GM21786 (cell line): ENCODE data around the gene CCDC86.

Experiments used
- ATAC-seq: cut with Tn5 transposase; IDR thresholded peaks from one replicate; pipeline ENCODE4 v1.9.1; 2021; ENCODE audit not compliant: unreplicated experiment

Gene CCDC86

DNA sequence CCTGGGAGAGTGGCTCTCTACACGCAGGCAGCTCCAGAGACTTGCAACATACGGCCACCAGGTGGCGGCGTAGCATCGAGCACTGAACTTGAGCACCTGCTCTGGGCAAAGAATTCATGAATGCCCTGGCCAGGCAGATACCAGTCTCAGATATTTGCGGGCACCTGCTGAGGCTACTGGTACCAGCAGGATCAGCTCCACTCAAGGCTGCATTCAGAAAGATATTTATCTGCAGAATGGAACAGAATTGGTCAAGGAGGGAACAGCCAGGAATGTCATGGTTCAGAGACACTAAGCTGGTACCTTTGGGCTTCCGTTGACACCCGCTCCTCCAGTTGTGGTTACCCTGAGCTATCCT, 10.8 kb upstream of the CCDC86 start:
- ATAC-seq = peak; percentile 81

- no peak for ATAC-seq
Measured at GRCh38 chr11:60831501-60832079, 10.3 kb upstream of the CCDC86 start.

DNA sequence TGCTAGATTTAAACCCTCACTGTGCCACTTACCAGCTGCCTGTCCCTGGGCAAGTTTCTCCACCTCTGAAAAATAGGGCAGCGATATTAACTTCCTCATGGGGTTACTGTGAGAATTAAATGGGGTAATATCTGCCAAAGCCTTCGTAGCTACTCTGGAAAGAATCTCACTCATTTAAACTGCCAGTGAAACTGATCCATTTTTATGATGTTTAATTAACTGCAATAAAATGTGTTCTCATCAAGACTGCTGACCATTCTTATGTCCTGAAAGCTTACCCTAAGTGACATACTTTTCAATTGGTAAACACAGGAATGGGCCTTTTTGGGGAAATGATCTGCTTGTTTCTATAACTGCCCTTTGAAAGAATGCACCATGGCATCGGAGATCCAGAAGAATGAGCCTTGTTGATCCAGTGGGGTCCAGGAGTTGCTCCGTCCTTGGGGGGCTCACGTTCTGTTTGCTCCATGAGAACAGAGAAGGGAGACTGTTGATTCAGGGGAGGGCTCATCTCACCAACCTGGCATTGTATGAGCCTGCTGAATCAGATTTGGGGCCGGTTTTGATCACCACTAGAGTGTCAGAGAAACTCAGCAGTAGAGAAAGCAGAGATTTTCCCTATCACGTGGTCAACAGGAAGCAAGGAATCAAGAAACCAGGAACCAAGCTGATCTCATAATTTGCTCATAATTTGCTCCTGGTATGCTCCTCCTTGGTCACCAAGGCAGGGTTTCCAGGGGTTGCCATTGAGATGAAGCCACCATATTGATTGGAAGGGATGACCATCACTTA, 7.0 kb upstream of the CCDC86 start:
- ATAC-seq = no peak

GRCh38 chr11:60835534-60835846, 6.4 kb upstream of the CCDC86 start:
- ATAC-seq = no peak

GRCh38 chr11:60836866-60837515, 4.9 kb upstream of the CCDC86 start:
- ATAC-seq = no peak

DNA sequence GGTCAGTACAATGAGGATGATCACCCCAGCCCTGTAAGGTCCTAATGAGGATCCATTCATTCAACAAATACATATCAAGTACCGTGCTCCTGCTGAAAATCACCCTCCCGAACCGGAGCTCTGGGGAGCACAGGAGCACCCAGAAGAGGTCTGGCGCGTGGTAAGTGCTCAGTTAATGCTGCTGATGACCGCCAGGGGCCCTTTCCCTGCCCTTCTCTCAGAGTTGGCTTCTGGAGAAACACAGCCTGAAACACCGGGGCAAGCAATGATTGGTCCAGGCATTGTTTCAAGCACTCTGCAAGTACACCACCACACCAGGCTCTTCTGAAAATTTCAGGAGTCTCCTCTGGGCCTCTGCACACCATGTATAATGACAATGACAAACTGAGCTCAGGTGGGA, 3.8 kb upstream of the CCDC86 start:
- no peak for ATAC-seq

GRCh38 chr11:60840470-60841430, 1.2 kb upstream of the CCDC86 start:
- no peak for ATAC-seq

- ATAC-seq = no peak
Measured at GRCh38 chr11:60842668-60843600, 1.0 kb downstream of the CCDC86 start.

GRCh38 chr11:60844045-60844869, 2.3 kb downstream of the CCDC86 start:
- ATAC-seq = no peak

GRCh38 chr11:60844870-60845221, 2.9 kb downstream of the CCDC86 start:
- ATAC-seq = no peak

GRCh38 chr11:60845338-60845737, 3.4 kb downstream of the CCDC86 start:
- no peak for ATAC-seq

DNA sequence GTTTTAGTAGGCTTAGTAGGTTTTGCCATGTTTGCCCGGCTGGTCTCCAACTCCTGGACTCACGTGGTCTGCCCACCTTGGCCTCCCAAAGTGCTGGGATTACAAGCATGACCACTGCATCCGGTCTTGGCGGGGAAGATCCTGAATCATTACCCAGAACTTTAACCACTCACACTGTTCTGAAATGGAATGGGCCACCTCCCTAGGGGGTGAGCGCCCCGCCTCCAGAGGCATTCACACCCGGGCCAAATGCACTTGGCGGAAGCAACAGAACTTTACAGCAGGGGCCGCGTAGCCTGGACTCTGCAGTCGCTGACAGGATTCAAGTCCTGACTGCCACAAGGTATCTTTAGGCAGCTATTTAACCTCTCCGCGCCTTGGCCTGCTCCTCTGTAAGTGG, 5.4 kb downstream of the CCDC86 start:
- ATAC-seq = no peak

DNA sequence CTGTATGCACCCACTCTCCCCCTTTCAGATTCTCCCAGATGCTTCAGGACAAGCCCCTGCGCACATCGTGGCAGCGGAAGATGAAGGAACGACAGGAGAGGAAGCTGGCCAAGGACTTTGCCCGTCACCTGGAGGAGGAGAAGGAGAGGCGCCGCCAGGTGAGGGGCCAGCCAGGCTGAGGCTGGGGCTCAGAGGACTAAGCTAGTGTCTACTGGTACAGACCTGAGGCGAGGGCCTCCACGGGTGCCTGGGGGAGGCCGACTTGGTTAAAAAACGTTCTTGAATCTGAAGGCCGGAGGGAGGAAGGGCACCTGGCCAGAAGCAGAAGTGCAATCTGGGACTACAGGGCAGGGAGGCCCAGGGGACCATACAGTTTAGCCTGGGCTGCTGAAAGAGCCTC, 6.0 kb downstream of the CCDC86 start:
- ATAC-seq = no peak

DNA sequence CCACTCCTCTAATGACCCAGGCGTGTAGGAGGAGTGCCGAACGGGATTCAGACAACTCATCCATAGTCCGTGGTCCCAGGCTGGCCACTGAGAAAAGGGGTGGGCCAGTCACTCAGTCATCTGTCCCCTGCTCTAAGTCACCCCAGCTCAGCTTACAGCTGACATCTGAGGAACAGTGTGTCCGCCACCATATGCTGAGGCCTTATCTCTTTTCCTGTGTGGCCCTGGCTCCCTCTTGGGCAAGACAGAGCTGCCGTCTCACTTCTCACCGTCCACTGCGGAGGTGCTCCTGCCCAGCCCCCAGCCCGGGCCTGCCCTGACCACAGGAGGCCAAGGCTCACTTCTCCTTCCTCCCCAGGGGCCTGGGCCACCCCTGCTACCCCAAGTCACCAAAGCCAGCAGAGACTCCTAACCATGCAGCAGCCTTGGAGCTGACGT, 6.8 kb downstream of the CCDC86 start:
- no peak for ATAC-seq

DNA sequence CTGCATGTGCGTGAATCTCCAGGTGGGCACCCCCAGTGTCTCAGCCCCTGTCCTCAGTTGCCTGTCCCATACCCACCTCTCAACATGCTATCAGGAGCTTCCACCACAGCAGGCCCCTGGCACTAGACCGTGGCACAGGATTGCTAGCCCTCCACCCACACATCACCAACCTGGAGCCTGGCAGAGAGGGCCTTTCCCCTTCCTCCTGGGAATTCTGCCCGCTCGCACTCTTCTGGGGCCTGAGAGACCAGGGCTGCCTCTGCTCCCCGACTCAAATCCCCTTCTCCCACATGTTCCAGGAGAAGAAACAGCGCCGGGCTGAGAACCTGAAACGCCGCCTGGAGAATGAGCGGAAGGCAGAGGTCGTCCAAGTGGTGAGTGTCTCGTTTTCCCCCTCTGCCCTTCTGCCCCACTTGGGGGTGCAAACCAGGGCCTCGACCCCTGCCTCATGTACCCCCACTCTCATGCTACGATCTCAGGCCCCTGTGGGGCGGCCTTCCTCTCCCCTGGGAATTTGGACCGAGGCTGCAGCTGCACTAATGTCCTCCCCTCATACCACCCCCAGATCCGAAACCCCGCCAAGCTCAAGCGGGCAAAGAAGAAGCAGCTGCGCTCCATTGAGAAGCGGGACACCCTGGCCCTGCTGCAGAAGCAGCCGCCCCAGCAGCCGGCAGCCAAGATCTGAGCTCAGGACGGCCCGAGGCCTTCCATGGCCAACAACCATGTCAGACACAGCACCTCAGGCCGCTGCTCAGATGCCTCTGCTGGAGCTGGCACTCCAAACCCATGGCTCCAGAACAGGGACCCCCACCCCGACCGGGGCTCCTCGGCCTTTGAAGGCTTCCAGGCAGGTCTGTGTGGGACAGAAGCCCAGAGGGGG, 8.0 kb downstream of the CCDC86 start:
- ATAC-seq = no peak

DNA sequence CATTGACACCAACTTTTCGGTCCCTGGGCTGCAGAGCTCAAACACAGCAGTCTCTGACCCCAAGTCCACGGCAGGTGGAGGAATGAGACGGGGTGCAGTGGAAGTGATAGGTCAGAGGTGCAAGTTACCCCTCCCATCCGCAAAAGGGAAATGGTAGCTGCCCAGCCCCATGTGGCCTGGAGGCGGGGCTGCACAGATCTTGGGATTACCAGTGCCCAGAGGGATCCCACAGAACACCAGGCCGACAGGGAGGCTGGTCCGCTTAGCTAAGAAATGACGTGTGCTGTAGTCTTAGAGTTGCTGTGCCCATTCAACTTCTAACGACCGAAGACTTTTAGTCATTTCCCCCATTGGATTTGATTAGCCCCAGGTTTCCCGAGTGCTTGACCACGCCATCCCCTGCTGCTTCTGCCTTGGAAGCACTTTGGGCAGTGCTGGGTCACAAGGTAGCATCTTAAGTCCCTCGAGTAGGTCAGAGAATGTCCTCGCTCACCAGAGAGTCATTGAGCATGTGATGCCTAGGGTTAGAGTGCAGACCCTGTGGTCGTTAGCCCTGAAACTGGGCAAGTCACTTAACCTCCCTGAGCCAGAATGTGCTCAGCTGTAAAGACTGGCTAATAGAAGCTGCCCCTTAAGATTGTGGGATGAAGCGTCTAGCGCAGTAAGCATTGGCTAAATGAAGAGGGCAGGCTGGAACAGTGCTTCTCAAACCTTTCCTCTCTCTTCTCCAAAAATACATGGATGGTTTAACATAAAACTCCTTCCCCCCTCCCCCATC, 9.6 kb downstream of the CCDC86 start:
- no peak for ATAC-seq

- ATAC-seq = no peak
Measured at GRCh38 chr11:60852117-60852981, 10.4 kb downstream of the CCDC86 start.
